OCI-LY7 (cell line): Measurements from ENCODE around the gene CDYL.
A peak's percentile ranks its signal among the peaks of the same experiment; 100 is the strongest.

ENCODE experiments used
- EZH2phosphoT487 ChIP-seq: fragments of 200-600 bp; sonication (generic); IDR thresholded peaks from 2 replicates; pipeline ENCODE4 v1.6.1; 2018; ENCODE audit warnings: low read depth, borderline replicate concordance, mild to moderate bottlenecking, mixed run types, antibody characterized with exemption, low read length, moderate library complexity, mixed read lengths
- TF ChIP-seq, protein P1 (sequence below): fragments of 200-600 bp; sonication (generic); conservative IDR thresholded peaks from 2 replicates; pipeline ENCODE4 v1.5.1; 2014; ENCODE audit warnings: mild to moderate bottlenecking, antibody characterized with exemption, low read length, moderate library complexity, mixed read lengths

DNA sequence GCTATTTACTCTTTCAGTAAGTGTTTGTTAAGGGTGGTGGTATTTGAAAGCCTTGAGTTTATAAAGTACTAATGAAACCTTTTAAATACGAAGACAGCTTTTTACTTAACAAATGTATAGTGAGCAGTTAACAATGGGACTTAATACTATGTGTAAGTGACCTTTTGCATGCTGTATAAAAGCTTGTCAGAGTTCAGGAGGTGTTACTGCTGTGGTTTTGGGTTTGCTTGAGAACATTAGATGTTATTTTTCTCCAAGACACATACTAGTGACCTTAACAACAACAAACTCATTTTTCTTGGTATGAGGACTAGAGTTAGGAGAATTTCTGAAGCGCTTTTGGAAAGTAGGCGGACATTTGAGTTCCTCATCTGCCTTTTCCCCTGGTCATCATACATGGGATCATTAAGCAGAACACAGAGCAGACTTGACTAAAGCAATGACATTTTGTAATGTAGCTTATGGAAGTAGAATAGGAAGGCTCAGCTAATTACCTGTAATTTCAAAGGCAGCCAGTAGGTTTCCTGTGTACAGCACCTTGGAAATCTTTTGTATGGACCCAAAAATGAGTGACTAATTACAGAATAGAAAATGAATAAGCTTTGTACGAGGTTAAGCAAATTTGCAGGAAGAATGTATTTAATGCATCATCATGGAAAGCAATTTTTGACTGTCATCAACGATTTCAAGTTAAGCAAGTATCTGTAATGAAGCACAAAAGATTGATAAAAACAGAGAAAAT lies 14.1 kb downstream of the CDYL start:
- TF ChIP-seq, protein P1, sequence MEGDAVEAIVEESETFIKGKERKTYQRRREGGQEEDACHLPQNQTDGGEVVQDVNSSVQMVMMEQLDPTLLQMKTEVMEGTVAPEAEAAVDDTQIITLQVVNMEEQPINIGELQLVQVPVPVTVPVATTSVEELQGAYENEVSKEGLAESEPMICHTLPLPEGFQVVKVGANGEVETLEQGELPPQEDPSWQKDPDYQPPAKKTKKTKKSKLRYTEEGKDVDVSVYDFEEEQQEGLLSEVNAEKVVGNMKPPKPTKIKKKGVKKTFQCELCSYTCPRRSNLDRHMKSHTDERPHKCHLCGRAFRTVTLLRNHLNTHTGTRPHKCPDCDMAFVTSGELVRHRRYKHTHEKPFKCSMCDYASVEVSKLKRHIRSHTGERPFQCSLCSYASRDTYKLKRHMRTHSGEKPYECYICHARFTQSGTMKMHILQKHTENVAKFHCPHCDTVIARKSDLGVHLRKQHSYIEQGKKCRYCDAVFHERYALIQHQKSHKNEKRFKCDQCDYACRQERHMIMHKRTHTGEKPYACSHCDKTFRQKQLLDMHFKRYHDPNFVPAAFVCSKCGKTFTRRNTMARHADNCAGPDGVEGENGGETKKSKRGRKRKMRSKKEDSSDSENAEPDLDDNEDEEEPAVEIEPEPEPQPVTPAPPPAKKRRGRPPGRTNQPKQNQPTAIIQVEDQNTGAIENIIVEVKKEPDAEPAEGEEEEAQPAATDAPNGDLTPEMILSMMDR, result peak; percentile 67
- no peak for TF ChIP-seq EZH2phosphoT487
